Vagina (tissue), 2 donors: ENCODE data around the gene TMX3.

Source experiments
- POLR2A ChIP-seq, 2 donors: fragments of 450-650 bp; IDR thresholded peaks; one replicate each; pipeline ENCODE4 v1.6.1; 2017; ENCODE audit warnings: antibody characterized with exemption in 2 of 2, mild to moderate bottlenecking in 2 of 2, moderate library complexity in 2 of 2
- TF ChIP-seq, protein P1 (sequence below), 3 experiments: fragments of 450-650 bp in 2 of 3; fragments of 200-600 bp in 1 of 3; sonication (generic) in 1 of 3; IDR thresholded peaks; one replicate each; pipeline ENCODE4 v1.5.1; 2017 to 2019; ENCODE audit warnings: antibody characterized with exemption in 3 of 3, mild to moderate bottlenecking in 2 of 3, moderate library complexity in 2 of 3

DNA sequence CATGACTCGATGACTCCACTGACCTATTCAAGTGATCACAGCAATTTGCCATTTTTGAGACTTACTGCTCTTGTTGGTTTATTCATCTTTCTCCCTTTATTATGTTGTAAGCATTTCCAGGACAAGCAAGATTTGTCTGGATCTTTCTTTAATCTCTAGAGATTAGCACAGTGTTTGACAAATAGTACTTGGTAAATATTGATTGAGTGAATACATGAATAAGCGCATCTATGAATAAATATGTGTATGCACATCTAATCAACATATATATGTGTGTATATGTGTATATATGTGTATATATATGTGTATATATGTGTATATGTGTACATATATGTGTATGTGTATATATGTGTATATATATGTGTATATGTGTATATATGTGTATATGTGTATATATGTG is 7.3 kb downstream of the TMX3 start:
- TF ChIP-seq, protein P1, sequence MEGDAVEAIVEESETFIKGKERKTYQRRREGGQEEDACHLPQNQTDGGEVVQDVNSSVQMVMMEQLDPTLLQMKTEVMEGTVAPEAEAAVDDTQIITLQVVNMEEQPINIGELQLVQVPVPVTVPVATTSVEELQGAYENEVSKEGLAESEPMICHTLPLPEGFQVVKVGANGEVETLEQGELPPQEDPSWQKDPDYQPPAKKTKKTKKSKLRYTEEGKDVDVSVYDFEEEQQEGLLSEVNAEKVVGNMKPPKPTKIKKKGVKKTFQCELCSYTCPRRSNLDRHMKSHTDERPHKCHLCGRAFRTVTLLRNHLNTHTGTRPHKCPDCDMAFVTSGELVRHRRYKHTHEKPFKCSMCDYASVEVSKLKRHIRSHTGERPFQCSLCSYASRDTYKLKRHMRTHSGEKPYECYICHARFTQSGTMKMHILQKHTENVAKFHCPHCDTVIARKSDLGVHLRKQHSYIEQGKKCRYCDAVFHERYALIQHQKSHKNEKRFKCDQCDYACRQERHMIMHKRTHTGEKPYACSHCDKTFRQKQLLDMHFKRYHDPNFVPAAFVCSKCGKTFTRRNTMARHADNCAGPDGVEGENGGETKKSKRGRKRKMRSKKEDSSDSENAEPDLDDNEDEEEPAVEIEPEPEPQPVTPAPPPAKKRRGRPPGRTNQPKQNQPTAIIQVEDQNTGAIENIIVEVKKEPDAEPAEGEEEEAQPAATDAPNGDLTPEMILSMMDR (IDR thresholded peaks at IDR 0.05) = no peak
- TF ChIP-seq POLR2A (IDR thresholded peaks at IDR 0.05) = no peak
